ENCODE measurements around the gene ORAI2.
A peak's percentile ranks its signal among the peaks of the same experiment; 100 is the strongest.
"Not testable (repeated sequence)": the region's sequence is repeated elsewhere in the genome, so short reads cannot be mapped to it uniquely, and the experiment has no call there.

Gene ORAI2

GRCh38 chr7:102449136-102449535 lies 15.8 kb downstream of the ORAI2 start:
- DNase-seq = no peak

- peak in 1 of 2 donors; percentile 10 for DNase-seq
These were observed 16.9 kb downstream of the ORAI2 start for GRCh38 chr7:102450242-102450641.

- DNase-seq = no peak
These were observed 18.1 kb downstream of the ORAI2 start for GRCh38 chr7:102451371-102452054.

- no peak for DNase-seq
These were observed 19.1 kb downstream of the ORAI2 start for GRCh38 chr7:102452451-102452850.

GRCh38 chr7:102453319-102453718 lies 19.9 kb downstream of the ORAI2 start:
- DNase-seq = no peak

GRCh38 chr7:102454468-102454867 lies 21.1 kb downstream of the ORAI2 start:
- no peak for DNase-seq

- DNase-seq = not testable (repeated sequence)
These were observed 21.6 kb downstream of the ORAI2 start for GRCh38 chr7:102454932-102455331.

GRCh38 chr7:102455596-102455995 lies 22.2 kb downstream of the ORAI2 start:
- no peak for DNase-seq

GRCh38 chr7:102456327-102456726 lies 23.0 kb downstream of the ORAI2 start:
- DNase-seq = no peak

GRCh38 chr7:102457352-102457924 lies 24.1 kb downstream of the ORAI2 start:
- DNase-seq = no peak

GRCh38 chr7:102459221-102459844 lies 26.0 kb downstream of the ORAI2 start:
- no peak for DNase-seq

GRCh38 chr7:102460467-102460866 lies 27.1 kb downstream of the ORAI2 start:
- no peak for DNase-seq

GRCh38 chr7:102463841-102464576 lies 30.6 kb downstream of the ORAI2 start:
- peak in 1 of 2 donors; percentile 58 for DNase-seq

GRCh38 chr7:102464577-102465280 lies 31.4 kb downstream of the ORAI2 start, which contains the start of the genes ALKBH4 and LRWD1:
Gene ALKBH4 (minus strand): TSS chr7:102464863. CDS start chr7:102464836, 27 bp downstream.
Gene LRWD1 (plus strand): TSS chr7:102464984. CDS start chr7:102465081, 97 bp downstream.
- peak; percentile 77 to 79 for DNase-seq

GRCh38 chr7:102466097-102466496 lies 32.7 kb downstream of the ORAI2 start:
- DNase-seq = no peak

- no peak for DNase-seq
These were observed 34.5 kb downstream of the ORAI2 start for GRCh38 chr7:102467581-102468477.

GRCh38 chr7:102468478-102469350 lies 35.3 kb downstream of the ORAI2 start:
- no peak for DNase-seq

- DNase-seq = no peak
These were observed 36.1 kb downstream of the ORAI2 start for GRCh38 chr7:102469351-102469971.

- DNase-seq = no peak
These were observed 36.8 kb downstream of the ORAI2 start for GRCh38 chr7:102469972-102470825.
